NCI-H1105 (cell line): ENCODE data around the gene SPTB.
A peak's percentile ranks its signal among the peaks of the same experiment; 100 is the strongest.

Experiments
- DNase-seq: peaks from one replicate; lab custom pipeline; 2025; lab: John Stamatoyannopoulos, UW

Gene SPTB

DNA sequence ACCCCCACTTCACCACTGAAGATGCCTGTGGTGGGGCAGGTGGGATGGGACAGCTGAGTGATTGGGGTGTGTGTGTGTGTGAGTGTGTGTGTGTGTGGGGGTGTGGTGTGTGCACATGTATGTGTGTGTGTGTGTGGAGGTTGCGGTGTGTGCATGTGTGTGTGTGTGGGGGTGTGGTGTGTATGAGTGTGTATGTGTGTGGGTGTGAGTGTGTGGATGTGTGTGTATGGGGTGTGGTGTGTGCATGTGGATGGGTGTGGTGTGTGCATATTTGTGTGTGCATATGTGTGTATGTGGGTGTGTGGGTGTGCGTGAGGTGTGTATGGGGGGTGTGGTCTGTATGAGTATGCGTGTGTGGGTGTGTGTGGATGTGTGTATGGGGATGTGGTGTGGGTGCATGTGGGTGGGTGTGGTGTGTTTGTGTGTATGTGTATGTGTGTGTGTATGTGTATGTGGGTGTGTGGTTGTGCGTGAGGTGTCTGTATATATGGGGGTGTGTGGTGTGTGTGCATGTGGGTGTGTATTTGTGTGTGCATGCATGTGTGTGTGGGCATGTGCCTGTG is 113.9 kb downstream of the SPTB start:
- DNase-seq, result no peak

GRCh38 chr14:64764641-64765520 is 114.8 kb downstream of the SPTB start:
- DNase-seq, result peak; percentile 62

- DNase-seq, result no peak
Measured at GRCh38 chr14:64763801-64764621, 115.7 kb downstream of the SPTB start.

- no peak for DNase-seq
Measured at GRCh38 chr14:64763085-64763782, 116.5 kb downstream of the SPTB start.

- peak; percentile 93 for DNase-seq
Measured at GRCh38 chr14:64762044-64763034, 117.4 kb downstream of the SPTB start.

- DNase-seq, result peak; percentile 37
Measured at GRCh38 chr14:64761441-64762043, 118.2 kb downstream of the SPTB start.

- no peak for DNase-seq
Measured at GRCh38 chr14:64760916-64761315, 118.8 kb downstream of the SPTB start.

- no peak for DNase-seq
Measured at GRCh38 chr14:64760146-64760755, 119.5 kb downstream of the SPTB start.

GRCh38 chr14:64759555-64759938 is 120.2 kb downstream of the SPTB start:
- DNase-seq, result no peak

DNA sequence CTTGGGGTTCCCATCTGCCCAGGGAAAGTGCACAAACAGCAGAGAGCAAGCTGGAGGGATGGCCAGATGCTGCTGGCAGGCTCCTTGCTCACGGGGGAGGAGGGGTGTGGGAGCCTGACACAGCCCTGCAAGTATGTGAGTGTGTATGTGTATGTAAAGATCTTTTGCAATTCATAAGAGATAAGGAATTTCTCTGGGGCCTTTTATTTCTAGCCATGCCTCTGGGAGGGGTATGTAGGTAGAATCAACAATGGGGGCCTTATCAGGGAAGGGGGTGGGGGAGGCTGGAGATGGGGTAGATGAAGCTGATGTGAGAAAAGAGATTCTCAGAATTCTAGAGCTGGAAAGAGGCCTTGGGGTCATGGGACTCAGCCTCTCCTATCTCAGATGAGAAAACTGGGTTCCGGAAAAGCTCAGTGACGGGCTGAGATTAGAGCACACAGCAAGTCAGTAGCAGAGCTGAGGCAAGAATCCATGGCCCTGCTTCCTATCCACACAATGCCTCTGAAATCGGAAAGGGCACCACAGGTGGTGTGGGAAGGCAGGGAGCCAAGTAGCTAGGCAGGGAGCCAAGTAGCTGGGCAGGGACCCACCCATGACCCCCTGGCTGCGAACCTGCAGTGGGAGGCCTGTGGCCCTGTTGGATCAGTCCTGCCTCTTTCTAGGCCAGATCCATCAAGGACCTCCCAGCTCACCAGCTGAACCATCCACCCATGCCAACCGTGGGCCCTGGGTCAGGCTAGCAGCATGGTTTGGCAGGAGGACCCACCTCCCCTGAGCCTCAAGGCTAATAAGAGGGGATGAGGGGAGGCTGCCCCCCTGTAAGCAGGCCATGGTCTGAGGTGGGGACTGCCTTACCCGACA is 120.8 kb downstream of the SPTB start:
- DNase-seq, result no peak

- no peak for DNase-seq
Measured at GRCh38 chr14:64758025-64758521, 121.6 kb downstream of the SPTB start.

DNA sequence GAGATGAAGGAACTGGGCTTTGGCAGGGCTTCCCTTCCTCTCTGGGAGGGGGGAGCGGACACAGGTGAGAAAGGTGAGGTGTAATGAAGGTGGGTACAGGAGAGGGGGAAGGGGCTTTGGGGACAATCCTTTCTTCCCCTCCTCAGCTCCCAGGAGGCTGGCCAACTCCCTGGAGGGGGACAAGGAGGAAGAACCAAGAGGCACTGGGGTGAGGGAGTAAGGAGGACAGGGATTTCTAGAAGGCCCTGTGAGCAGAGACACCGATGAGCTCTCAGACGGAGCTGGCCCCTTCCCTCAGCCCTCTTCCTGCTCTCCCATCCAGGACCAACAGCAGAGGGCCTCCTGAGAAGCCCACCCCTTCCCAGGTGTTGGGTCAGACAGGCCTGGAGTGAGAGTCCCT is 122.1 kb downstream of the SPTB start:
- DNase-seq, result no peak

DNA sequence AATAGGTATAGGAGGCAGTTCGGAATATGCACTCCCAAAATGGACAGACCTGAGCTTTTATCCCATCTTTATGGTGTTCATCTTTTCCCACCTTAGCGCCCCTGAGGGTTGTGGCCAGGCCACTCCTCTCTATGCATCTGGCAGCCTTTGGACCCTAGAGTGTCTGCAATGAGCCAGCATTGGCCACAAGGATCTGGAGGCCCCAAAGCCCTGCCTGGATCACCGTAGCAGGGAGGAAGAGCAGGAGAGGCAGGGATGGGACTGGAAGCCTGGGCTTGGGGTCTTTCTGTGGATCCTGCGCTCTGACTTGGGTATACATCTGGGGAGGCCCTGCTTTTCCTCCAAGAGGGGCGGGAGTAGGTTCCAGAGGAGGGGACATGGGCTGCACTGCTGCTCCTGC is 123.0 kb downstream of the SPTB start:
- no peak for DNase-seq

DNA sequence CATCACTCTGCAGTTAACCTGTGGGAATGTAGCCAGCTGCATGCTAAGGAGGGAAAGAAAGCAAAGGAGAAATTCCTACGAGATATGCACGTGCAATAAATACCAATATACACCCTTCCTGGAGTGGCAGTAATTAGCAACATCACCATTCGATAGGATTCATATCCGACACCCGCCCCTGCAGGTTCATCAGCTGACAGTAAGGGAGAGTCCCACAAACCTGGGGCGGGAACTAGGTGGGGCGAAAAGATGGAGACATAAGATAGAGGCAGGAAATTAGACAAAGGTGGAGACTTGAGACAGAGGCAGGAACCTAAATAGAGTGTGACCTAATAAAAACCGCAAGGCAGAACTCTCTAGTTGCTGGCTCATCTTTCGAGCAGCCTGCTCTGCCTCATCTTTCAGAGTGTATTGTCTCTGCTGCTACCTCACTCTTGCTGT is 123.9 kb downstream of the SPTB start:
- no peak for DNase-seq

- DNase-seq, result no peak
Measured at GRCh38 chr14:64754685-64755084, 125.0 kb downstream of the SPTB start.

DNA sequence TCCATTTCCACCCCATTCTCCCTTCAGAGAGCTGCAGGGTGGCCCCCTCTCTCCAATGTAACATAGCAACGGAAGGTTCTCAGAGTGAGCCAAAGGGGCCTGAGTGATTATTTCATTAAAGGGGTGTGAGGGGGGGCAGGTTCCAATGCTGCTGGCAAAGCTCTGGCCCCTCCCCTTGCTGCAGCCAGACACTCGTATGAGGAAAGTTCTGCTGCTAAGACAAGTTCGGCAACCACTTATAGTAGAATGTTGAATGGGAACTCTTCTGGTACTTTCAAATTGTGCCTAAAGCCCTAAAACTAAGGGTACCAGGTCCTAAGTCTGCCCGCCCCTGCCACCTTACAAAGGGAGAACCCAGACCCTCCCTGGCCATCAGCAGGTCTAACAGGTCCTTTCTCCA is 125.7 kb downstream of the SPTB start:
- no peak for DNase-seq

DNA sequence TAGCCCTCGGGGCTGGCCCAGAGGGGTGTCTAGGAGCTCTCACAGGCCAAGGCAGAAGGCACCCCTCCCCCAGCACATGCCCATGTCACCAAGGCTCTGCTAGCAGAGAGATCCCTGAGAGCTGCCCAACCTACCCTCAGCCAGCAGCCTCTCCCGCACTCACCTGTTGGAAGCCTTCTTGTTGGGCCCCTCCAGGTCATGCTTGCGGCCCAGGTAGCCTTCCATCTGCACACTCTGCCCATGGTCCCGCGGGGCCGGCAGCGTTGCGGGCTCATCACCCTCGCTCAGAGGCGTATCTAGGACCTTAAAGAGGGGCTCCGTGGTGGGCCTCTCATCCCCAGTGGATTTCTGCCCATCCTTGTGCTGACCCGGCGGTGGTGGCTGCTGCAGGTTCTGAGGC is 126.3 kb downstream of the SPTB start:
- no peak for DNase-seq

- DNase-seq, result no peak
Measured at GRCh38 chr14:64752909-64753308, 126.8 kb downstream of the SPTB start.
